ENCODE measurements around the gene ALKBH8. TPM values are rescaled to one million over a fixed set of nuclear protein-coding genes. Genes with fewer than 3 reads are reported as not detected.

The ALKBH8 gene
- 5.2 and 12.4 TPM in 2 replicates for total RNA-seq

GRCh38 chr11:107565219-107565937 is at the start of gene ALKBH8:
ALKBH8 (minus strand) TSS chr11:107565735; CDS start chr11:107560893, 4,842 bp downstream.
- Histone ChIP-seq H3K36me3 (ENCODE audit: control insufficient read depth, insufficient read depth, low read length) (no peaks in the 10 kb centered on the region), H3K4me3 (ENCODE audit: low read depth, low read length) (peak within 1 kb of the TSS; percentile 52), H3K27me3 (ENCODE audit: control insufficient read depth, insufficient read depth, low read length) (no peaks in the 10 kb centered on the region)
- peak; percentile 59 for DNase-seq (ENCODE audit: low read depth)
- no peak for FAIRE-seq
- TF ChIP-seq CTCF (IDR thresholded peaks at IDR 0.05; ENCODE audit: insufficient read depth, low read length, severe bottlenecking) = no peak

- H3K27me3 ChIP-seq (ENCODE audit: control insufficient read depth, insufficient read depth, low read length) = no peaks in the 10 kb centered on the region
- no peaks in the 10 kb centered on the region for H3K36me3 ChIP-seq (ENCODE audit: control insufficient read depth, insufficient read depth, low read length)
- H3K4me3 ChIP-seq (ENCODE audit: low read depth, low read length) = no peak overlapping the region
- no peak for DNase-seq (ENCODE audit: low read depth)
- no peak for FAIRE-seq
- no peak for TF ChIP-seq CTCF (IDR thresholded peaks at IDR 0.05; ENCODE audit: insufficient read depth, low read length, severe bottlenecking)
Observed at GRCh38 chr11:107612445-107612844, 46.9 kb upstream of the ALKBH8 start.

GRCh38 chr11:107609400-107610218 is 44.1 kb upstream of the ALKBH8 start:
- FAIRE-seq (no peak), DNase-seq (ENCODE audit: low read depth) (no peak)
- Histone ChIP-seq H3K27me3 (ENCODE audit: control insufficient read depth, insufficient read depth, low read length) (no peaks in the 10 kb centered on the region), H3K4me3 (ENCODE audit: low read depth, low read length) (no peak overlapping the region), H3K36me3 (ENCODE audit: control insufficient read depth, insufficient read depth, low read length) (no peaks in the 10 kb centered on the region)
- no peak for TF ChIP-seq CTCF (IDR thresholded peaks at IDR 0.05; ENCODE audit: insufficient read depth, low read length, severe bottlenecking)

- Histone ChIP-seq H3K36me3 (ENCODE audit: control insufficient read depth, insufficient read depth, low read length) (no peaks in the 10 kb centered on the region), H3K27me3 (ENCODE audit: control insufficient read depth, insufficient read depth, low read length) (no peaks in the 10 kb centered on the region), H3K4me3 (ENCODE audit: low read depth, low read length) (no peak overlapping the region)
- TF ChIP-seq CTCF (IDR thresholded peaks at IDR 0.05; ENCODE audit: insufficient read depth, low read length, severe bottlenecking) = no peak
- DNase-seq (ENCODE audit: low read depth) (no peak), FAIRE-seq (no peak)
Observed at GRCh38 chr11:107608809-107609208, 43.3 kb upstream of the ALKBH8 start.

GRCh38 chr11:107606141-107606540 is 40.6 kb upstream of the ALKBH8 start:
- no peak for FAIRE-seq
- H3K27me3 ChIP-seq (ENCODE audit: control insufficient read depth, insufficient read depth, low read length) = no peaks in the 10 kb centered on the region
- DNase-seq (ENCODE audit: low read depth) = no peak

More at GRCh38 chr11:107606141-107606540, 40.6 kb upstream of the ALKBH8 start:
- no peak for TF ChIP-seq CTCF (IDR thresholded peaks at IDR 0.05; ENCODE audit: insufficient read depth, low read length, severe bottlenecking)
- Histone ChIP-seq H3K36me3 (ENCODE audit: control insufficient read depth, insufficient read depth, low read length) (no peaks in the 10 kb centered on the region), H3K4me3 (ENCODE audit: low read depth, low read length) (no peak overlapping the region)
